Measurements from ENCODE around the gene CARD11. TPM values are rescaled to one million over a fixed set of nuclear protein-coding genes. Genes with fewer than 3 reads are reported as not detected.

The CARD11 gene
- total and polyA plus RNA-seq, 2 donors (not counting 1 experiment from before 2014, with no cell fraction given): 0.02 TPM; not detected in 1

GRCh38 chr7:2905027-2905426, 138.6 kb downstream of the CARD11 start:
- no peak overlapping the region for H3K27ac ChIP-seq (ENCODE audit: insufficient read depth, low read length)
- no peaks in the 10 kb centered on the region for H3K4me1 ChIP-seq (ENCODE audit: control insufficient read depth, extremely low read depth, insufficient read depth, low read length)
- H3K4me3 ChIP-seq (replicated peaks in 1 of 4; ENCODE audit: control extremely low read depth in 1 of 4, insufficient read depth in 1 of 4, low read depth in 3 of 4, low read length in 4 of 4): no peak overlapping the region

GRCh38 chr7:2904202-2904601, 139.5 kb downstream of the CARD11 start:
- Histone ChIP-seq H2AFZ (ENCODE audit: low read length) (no peak overlapping the region), H3K4me2 (ENCODE audit: extremely low read depth, insufficient read depth, low read length) (no peak overlapping the region), H3K4me3 (replicated peaks in 1 of 4; ENCODE audit: control extremely low read depth in 1 of 4, insufficient read depth in 1 of 4, low read depth in 3 of 4, low read length in 4 of 4) (no peak overlapping the region), H3K9ac (ENCODE audit: insufficient read depth, low read length) (no peak overlapping the region), H3K27me3 (ENCODE audit: control insufficient read depth, insufficient read depth, low read length) (no peaks in the 10 kb centered on the region), H3K27ac (ENCODE audit: insufficient read depth, low read length) (no peak overlapping the region), H3K9me3 (ENCODE audit: control insufficient read depth, insufficient read depth, low read depth, low read length) (no peaks in the 10 kb centered on the region), H4K20me1 (ENCODE audit: control insufficient read depth, extremely low read depth, insufficient read depth, low read length) (no peaks in the 10 kb centered on the region), H3K79me2 (ENCODE audit: control insufficient read depth, insufficient read depth, low read length) (no peaks in the 10 kb centered on the region), H3K36me3 (ENCODE audit: control insufficient read depth, insufficient read depth, low read length) (no peaks in the 10 kb centered on the region), H3K4me1 (ENCODE audit: control insufficient read depth, extremely low read depth, insufficient read depth, low read length) (no peaks in the 10 kb centered on the region)
- no peak for TF ChIP-seq EZH2 (IDR thresholded peaks at IDR 0.05; ENCODE audit: low read length, missing control alignments)
- no peak for TF ChIP-seq CTCF (conservative IDR thresholded peaks at IDR 0.05 in 1 of 2, IDR thresholded peaks at IDR 0.05 in 1 of 2; ENCODE audit: low read depth in 1 of 2, low read length in 2 of 2)
- no peak for DNase-seq (ENCODE audit: low read depth in 2 of 2)

More at GRCh38 chr7:2905027-2905426, 138.6 kb downstream of the CARD11 start:
- no peaks in the 10 kb centered on the region for H3K79me2 ChIP-seq (ENCODE audit: control insufficient read depth, insufficient read depth, low read length)
- no peak overlapping the region for H2AFZ ChIP-seq (ENCODE audit: low read length)
- no peaks in the 10 kb centered on the region for H4K20me1 ChIP-seq (ENCODE audit: control insufficient read depth, extremely low read depth, insufficient read depth, low read length)
- no peaks in the 10 kb centered on the region for H3K27me3 ChIP-seq (ENCODE audit: control insufficient read depth, insufficient read depth, low read length)
- no peak overlapping the region for H3K4me2 ChIP-seq (ENCODE audit: extremely low read depth, insufficient read depth, low read length)
- DNase-seq (ENCODE audit: low read depth in 2 of 2): no peak
- no peaks in the 10 kb centered on the region for H3K9me3 ChIP-seq (ENCODE audit: control insufficient read depth, insufficient read depth, low read depth, low read length)
- H3K36me3 ChIP-seq (ENCODE audit: control insufficient read depth, insufficient read depth, low read length): no peaks in the 10 kb centered on the region
- H3K9ac ChIP-seq (ENCODE audit: insufficient read depth, low read length): no peak overlapping the region
- no peak for TF ChIP-seq CTCF (conservative IDR thresholded peaks at IDR 0.05 in 1 of 2, IDR thresholded peaks at IDR 0.05 in 1 of 2; ENCODE audit: low read depth in 1 of 2, low read length in 2 of 2)
- TF ChIP-seq EZH2 (IDR thresholded peaks at IDR 0.05; ENCODE audit: low read length, missing control alignments): no peak

- Histone ChIP-seq H3K4me1 (ENCODE audit: control insufficient read depth, extremely low read depth, insufficient read depth, low read length) (no peaks in the 10 kb centered on the region), H4K20me1 (ENCODE audit: control insufficient read depth, extremely low read depth, insufficient read depth, low read length) (no peaks in the 10 kb centered on the region), H3K9me3 (ENCODE audit: control insufficient read depth, insufficient read depth, low read depth, low read length) (no peaks in the 10 kb centered on the region), H3K27me3 (ENCODE audit: control insufficient read depth, insufficient read depth, low read length) (no peaks in the 10 kb centered on the region), H3K79me2 (ENCODE audit: control insufficient read depth, insufficient read depth, low read length) (no peaks in the 10 kb centered on the region), H3K27ac (ENCODE audit: insufficient read depth, low read length) (no peak overlapping the region), H3K4me3 (replicated peaks in 1 of 4; ENCODE audit: control extremely low read depth in 1 of 4, insufficient read depth in 1 of 4, low read depth in 3 of 4, low read length in 4 of 4) (no peak overlapping the region), H3K4me2 (ENCODE audit: extremely low read depth, insufficient read depth, low read length) (no peak overlapping the region), H2AFZ (ENCODE audit: low read length) (no peak overlapping the region), H3K9ac (ENCODE audit: insufficient read depth, low read length) (no peak overlapping the region), H3K36me3 (ENCODE audit: control insufficient read depth, insufficient read depth, low read length) (no peaks in the 10 kb centered on the region)
- DNase-seq (ENCODE audit: low read depth in 2 of 2): no peak
- no peak for TF ChIP-seq CTCF (conservative IDR thresholded peaks at IDR 0.05 in 1 of 2, IDR thresholded peaks at IDR 0.05 in 1 of 2; ENCODE audit: low read depth in 1 of 2, low read length in 2 of 2)
- no peak for TF ChIP-seq EZH2 (IDR thresholded peaks at IDR 0.05; ENCODE audit: low read length, missing control alignments)
Measured at GRCh38 chr7:2903682-2904162, 139.9 kb downstream of the CARD11 start.

Data from fibroblast of lung (primary cell).